Measurements from ENCODE around the gene MYOM3.

Gene MYOM3

GRCh38 chr1:24113641-24114033, 1.7 kb upstream of the MYOM3 start:
- no peak for DNase-seq

DNA sequence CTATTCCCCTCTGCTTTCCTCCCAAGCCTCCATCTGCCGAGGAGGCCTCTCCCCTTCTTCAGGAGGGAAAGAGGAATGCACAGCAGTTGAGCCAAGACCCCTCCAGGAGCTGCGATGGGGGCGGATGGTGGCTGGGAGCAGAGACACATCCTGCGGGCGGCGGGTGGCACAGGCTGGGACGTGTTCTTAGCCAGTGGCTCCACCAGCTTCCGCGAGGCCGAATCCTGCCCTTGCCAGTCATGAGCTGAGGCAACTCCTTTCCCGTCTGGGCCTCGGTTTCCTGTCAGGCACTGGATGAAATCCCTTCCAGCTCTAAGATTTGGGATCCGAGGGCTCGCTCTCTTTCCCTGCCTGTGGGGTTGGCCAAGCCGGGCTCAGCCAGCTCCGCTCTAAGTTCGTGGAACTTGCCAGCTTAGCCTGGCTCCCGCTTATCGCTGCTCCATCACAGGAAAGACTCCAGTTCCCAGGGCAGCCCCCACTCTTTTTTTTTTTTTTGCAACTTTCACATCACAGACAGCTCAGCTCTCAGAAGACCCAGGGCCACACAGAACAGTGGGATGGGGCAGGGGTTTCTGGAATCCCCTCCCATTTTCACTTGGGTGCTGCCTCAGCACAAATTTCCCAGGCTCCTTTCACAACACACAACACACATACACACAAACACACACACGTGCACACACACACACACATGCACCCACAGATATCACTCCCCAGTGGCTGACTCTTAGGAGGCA, 506 bp downstream of the MYOM3 start:
- no peak for DNase-seq

GRCh38 chr1:24110642-24111261, 1.2 kb downstream of the MYOM3 start:
- no peak for DNase-seq

DNA sequence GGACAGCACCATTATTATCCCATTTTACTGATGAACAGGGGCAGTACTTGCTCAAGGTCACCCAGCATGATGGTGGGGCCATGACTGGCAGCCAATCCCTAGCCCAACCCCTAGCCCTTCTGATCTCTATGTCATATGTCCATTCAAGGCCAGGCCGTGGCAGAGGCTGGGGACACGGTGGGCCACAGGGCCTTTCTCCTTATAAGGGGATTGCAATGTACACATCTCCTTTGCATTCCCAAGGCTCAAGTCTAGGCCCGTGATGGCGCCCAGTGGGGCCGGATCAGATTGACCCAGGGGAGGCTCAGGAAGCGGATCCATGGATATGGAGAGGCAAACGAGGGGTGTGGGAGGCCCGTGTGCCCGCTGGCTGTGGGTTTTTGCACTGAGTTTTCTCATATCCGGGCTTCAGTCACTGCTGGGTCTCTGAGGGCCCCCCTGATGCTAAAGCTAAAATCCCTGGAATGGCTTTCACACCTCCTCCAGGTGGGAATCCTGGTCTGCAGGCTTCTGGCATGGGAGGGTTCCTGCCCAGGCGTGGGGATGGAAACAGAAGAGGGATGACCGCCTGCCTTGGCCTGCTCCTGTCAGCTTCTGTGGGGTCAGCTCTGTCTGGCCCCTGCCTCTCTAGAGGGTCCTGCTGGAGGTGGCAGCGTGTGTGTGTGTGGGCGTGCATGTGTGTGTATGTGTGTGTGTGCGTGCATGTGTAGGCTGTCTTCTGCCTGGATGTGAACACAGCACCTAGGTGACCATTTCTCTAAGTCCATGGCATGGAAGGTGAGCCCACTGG, 2.1 kb downstream of the MYOM3 start:
- no peak for DNase-seq

DNA sequence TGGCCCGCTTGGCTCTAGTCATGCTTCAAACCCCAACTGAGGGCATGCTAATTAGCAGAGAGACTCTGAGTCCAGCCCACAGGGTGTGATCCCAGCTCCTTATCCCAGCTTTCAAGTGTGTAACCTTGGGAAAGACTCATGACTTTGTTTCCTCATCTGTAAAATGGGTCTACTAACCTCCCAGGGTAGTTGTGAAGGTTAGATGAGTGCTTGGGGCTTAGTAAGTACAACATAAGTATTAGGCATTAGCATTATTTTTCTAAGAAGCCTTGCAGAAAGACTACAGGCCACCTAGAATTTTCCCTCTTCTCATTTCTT, 2.8 kb downstream of the MYOM3 start:
- no peak for DNase-seq

- peak in 3 of 4 experiments; percentile 17 to 25 (median 20) for DNase-seq
These were observed 3.4 kb downstream of the MYOM3 start for GRCh38 chr1:24108334-24109165.

GRCh38 chr1:24107462-24108138, 4.3 kb downstream of the MYOM3 start:
- DNase-seq = no peak

- DNase-seq = no peak
These were observed 6.4 kb downstream of the MYOM3 start for GRCh38 chr1:24105368-24106160.

DNA sequence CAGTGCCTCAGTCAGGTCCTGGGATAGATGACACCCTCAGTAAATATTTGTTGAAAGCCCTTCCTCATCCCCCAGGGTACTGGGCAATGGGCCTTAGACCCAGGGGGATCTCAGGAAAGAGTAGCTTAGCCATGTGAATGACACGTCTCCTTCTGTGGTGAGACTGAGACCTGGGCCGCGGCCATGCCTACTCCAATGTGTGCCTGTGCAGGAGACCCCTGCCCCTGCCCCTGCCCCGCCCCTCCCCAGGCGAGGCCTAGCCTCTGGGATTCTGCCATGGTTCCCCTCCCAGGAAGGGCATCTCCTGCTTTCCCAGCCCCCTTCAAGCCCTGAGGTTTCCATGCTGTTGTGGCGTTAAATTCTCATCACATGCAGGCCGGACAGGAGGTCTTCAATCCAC, 7.1 kb downstream of the MYOM3 start:
- DNase-seq = no peak

- DNase-seq = no peak
These were observed 8.1 kb downstream of the MYOM3 start for GRCh38 chr1:24103879-24104278.

DNA sequence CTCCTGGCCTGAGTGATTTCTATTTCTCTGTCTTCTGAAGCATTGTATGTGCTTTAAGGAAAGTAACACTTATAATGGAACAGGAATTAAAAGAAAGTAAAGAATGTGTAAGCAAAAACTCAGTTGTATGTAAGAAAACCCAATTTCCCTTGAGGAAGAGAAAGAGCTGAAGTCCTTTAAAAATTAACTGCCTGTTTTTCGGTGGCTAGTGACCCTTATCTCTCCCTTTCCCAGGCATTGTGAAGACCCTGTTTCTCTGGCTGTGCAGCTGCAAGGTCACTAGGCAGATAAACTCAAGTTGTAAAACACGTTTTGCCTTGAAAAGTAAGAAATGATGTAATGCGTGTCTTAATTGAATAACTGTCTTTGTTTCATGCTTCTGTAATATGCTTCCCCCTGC, 8.5 kb downstream of the MYOM3 start:
- DNase-seq = no peak

DNA sequence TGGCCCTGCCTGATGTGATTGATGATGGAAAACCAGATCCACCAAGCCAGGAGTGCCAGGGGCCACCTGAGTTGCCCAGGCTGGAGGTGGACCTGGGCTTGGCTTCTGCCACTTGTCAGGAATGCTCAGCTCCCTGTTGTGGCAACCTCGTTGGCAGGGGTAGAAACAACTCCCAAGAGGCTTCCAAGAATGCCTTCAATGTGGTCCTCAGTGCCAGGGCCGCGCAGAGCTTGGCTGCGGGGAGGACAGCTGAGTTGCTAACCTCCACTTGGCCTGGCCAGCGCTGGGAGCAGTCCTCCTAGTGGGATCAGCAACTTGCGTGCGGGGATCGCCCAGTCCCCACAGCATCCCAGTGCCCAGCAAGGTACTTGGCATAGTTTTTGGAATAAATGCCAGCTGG, 9.0 kb downstream of the MYOM3 start:
- DNase-seq = no peak

DNA sequence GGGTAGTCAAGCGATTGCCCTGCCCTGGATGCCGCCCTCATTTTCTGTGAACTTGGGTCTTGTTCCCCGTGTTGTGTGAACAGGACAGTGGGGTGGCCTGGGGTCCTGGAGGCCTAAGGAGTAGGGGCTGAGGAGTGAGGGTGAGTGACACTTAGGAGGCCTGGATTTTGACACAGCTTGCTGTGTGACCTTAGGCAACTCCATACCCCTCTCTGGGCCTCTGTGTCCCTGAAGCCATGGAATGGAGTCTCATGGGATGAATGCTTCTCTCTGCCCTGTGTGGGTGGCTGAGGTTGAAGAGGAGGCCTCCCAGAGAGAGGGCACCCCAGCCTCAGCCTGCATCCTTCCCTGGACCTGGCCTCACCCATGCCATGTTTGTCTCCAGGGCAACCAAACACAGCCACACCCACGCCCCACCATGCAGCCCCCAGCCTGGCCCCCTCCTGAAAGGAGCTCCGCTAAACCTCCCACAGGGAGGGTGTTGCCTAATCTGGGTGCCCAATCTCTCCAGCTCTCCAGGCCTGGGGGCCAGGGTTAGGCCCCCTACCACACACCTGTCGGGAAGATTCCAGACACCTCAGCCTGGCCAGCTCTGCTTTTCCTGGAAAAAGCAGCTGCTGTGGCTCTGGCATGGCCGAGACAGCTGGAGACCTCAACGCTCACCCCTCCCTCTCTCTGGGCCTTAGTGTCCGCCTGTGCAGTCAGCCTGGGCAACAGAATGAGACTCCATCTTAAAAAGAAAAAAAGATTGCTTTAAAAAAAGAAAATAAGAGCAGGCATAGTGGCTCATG, 9.9 kb downstream of the MYOM3 start:
- no peak for DNase-seq

DNA sequence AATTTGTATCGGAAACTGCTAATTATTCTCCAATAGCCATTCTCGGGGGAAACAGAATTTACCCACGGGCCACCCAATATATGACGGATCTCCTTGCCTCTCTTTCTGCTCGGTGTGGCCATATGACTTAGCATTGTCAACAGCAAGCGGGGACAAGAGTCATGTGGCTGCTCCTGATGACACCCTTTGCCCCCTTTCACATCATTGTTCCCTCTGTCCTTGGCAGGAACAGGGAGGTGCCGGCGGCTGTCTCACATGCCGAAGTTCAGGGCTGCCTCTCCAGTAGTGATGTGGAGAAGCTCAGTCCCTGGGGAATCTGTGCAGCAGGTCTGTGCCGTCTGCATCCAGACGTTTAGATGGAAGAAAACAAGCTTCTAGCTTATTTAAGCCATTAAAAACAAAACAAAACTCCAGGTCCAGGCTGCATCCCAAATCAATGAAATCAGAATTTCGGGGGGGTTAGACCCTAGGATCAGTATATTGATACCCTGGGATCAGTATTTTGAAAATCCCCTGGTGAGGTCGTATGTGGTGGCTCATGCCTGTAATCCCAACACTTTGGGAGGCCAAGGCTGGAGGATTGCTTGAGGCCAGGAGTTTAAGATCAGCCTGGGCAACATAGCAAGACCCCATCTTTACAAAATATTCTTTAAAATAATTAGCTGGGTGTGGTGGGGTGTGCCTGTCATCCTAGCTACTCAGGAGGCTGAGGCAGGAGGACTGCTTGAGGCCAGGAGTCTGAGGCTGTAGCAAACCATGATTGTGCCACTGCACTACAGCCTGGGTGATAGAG, 10.8 kb downstream of the MYOM3 start:
- no peak for DNase-seq

GRCh38 chr1:24098943-24099638, 12.8 kb downstream of the MYOM3 start:
- no peak for DNase-seq

- DNase-seq = no peak
These were observed 13.8 kb downstream of the MYOM3 start for GRCh38 chr1:24098102-24098501.

DNA sequence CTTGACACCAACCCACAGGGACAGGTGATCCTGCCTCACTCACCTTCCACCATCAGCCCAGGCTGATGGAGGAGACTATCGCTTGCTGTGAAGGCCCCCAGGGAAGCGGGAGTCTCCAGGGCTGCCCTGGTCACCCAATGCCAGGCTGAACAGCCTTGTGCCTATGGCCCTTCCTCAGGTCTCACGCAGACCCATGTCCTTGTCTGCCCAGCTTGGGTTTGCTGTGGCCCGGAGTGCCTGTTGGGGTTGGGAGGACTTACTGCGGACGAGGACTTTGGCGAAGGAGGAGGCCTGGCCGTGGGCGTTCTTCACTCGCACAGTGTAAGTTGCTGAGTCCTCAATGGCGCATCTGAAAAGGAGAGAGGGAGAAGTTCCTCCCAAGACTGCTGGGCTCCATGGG, 14.3 kb downstream of the MYOM3 start:
- no peak for DNase-seq

DNA sequence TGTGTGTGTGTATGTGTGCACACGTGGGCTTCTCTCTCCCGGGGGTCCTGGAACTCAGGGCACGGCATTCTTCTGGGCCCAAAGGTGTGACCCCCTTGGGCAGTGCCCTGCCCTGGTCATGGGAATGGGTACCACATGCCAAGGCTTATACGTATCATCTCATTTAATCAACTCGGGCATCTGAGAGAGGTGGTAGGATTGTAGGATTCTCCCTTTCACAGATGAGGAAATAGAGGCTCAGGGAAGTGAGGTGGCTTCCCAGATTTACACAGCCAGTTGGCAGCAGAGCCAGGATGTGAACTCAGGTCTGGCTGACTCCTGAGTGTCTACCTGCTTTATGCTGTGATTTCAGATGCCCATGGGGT, 15.2 kb downstream of the MYOM3 start:
- DNase-seq = no peak

- DNase-seq = no peak
These were observed 15.8 kb downstream of the MYOM3 start for GRCh38 chr1:24096009-24096738.
